Mesothelial cell of epicardium (in vitro differentiated cells): ENCODE results near the gene TAPBP. TPM values are rescaled to one million over a fixed set of nuclear protein-coding genes. Genes with fewer than 3 reads are reported as not detected.

Experiments
- DNase-seq, 2 experiments: peaks; one replicate each; pipeline ENCODE4 v3.0.0; 2021; ENCODE audit warnings: low spot score in 2 of 2; ENCODE audit not compliant: unreplicated experiment in 2 of 2
- H3K27ac Mint-ChIP-seq: 2 replicates; pipeline ENCODE4 v1.8.0; 2021; ENCODE audit warnings: mixed read lengths
- H3K27me3 Mint-ChIP-seq: 2 replicates; pipeline ENCODE4 v1.8.0; 2021; ENCODE audit warnings: low read depth, mixed read lengths
- H3K36me3 Mint-ChIP-seq: 2 replicates; pipeline ENCODE4 v1.8.0; 2021; ENCODE audit warnings: mixed read lengths
- H3K4me1 Mint-ChIP-seq: 2 replicates; pipeline ENCODE4 v1.8.0; 2021; ENCODE audit warnings: mixed read lengths
- H3K4me3 Mint-ChIP-seq: 2 replicates; pipeline ENCODE4 v1.8.0; 2021; ENCODE audit warnings: mild to moderate bottlenecking, moderate library complexity, mixed read lengths
- H3K9me3 Mint-ChIP-seq: 2 replicates; pipeline ENCODE4 v1.8.0; 2021; ENCODE audit warnings: mixed read lengths
- microRNA-seq: library from miRNA; unstranded; fragments of <30 nt; microRNA quantifications from one replicate; pipeline ENCODE4 v1.2.0, GENCODE V29; 2021; ENCODE audit warnings: inconsistent platforms, mixed read lengths
- total RNA-seq: library from RNA; stranded (reverse); gene quantifications from 3 replicates; pipeline ENCODE4 v1.2.1, GENCODE V29; 2021
- TF ChIP-seq, protein P1 (sequence below): fragments of 200-600 bp; sonication (generic); IDR thresholded peaks from one replicate; pipeline ENCODE4 v1.5.0; 2021; ENCODE audit warnings: antibody characterized with exemption; ENCODE audit not compliant: unreplicated experiment

TAPBP gene
- total RNA-seq, 1 donor from 2014 or later, result 68.3 TPM

DNA sequence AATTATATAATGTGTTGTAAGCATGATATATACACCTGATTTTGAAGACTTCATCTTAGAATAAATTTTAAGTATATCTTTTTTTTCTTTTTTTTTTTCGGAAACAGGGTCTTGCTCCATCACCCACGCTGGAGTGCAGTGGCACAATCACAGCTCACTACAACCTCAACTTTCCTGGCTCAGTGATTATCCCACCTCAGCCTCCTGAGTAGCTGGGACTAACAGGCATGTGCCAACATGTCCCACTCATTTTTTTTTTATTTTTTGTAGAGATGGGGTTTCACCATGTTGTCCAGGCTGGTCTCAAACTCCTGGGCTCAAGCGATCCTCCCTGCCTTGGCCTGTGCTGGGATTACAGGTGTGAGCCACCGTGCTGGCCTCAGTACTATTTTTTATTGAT lies 59.3 kb downstream of the TAPBP start:
- Mint-ChIP-seq H3K4me3 (no peak overlapping the region), H3K9me3 (no peaks in the 10 kb centered on the region), H3K4me1 (peaks cover 7% of the 10 kb centered on the region), H3K27ac (no peak overlapping the region), H3K27me3 (no peaks in the 10 kb centered on the region), H3K36me3 (peaks cover 39% of the 10 kb centered on the region)
- TF ChIP-seq, protein P1, sequence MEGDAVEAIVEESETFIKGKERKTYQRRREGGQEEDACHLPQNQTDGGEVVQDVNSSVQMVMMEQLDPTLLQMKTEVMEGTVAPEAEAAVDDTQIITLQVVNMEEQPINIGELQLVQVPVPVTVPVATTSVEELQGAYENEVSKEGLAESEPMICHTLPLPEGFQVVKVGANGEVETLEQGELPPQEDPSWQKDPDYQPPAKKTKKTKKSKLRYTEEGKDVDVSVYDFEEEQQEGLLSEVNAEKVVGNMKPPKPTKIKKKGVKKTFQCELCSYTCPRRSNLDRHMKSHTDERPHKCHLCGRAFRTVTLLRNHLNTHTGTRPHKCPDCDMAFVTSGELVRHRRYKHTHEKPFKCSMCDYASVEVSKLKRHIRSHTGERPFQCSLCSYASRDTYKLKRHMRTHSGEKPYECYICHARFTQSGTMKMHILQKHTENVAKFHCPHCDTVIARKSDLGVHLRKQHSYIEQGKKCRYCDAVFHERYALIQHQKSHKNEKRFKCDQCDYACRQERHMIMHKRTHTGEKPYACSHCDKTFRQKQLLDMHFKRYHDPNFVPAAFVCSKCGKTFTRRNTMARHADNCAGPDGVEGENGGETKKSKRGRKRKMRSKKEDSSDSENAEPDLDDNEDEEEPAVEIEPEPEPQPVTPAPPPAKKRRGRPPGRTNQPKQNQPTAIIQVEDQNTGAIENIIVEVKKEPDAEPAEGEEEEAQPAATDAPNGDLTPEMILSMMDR, result no peak
- no peak for DNase-seq

DNA sequence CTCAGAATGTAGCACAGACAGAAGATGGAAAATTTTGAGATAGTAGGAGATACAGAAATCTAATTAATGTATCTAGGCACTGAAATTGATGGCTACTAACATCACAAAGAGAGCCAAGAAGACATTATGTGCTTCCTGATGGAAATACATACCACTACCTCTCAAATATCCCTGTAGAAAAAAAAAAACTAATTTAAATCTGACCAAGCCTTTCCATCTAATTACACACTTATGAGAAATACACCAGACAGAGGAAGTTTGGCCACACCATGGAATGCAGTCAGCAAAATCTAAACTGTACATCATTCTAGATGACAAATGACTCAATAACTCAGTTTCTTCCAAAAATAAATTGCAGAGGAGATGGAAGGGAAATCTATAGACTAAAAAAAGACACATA lies 61.1 kb downstream of the TAPBP start:
- TF ChIP-seq, protein P1, result no peak
- no peak for DNase-seq
- Mint-ChIP-seq H3K9me3 (no peaks in the 10 kb centered on the region), H3K36me3 (peaks cover 28% of the 10 kb centered on the region), H3K4me1 (peaks cover 18% of the 10 kb centered on the region), H3K27ac (no peak overlapping the region), H3K27me3 (no peaks in the 10 kb centered on the region), H3K4me3 (no peak overlapping the region)

DNA sequence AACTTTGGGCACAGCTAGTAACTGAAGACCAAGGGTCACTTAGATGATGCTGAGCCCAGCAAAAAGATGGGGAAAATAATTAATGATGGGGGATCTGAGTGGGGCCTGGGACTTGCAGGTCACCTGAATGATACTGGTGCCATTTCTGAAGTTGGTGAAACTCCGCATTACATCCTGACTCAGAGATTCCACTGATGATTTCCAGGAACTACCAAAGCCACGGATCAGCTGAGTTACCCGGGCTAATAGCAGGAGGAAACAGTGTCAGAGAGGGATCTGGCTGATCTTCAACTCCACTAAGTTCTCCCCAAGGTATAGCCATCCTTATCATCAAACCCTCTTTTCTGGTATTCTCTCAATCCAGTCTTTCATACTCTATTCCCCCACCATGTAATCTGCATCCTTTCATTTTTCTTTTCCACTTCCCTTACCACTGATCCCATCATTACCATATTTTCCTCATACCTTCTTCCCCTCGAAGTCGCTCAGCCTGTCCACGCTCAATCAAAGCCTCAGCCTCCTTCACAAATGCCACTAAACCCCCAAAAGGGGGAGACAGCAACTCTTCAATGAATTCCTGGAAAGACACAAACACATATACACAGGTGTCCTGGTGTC lies 62.4 kb downstream of the TAPBP start:
- Mint-ChIP-seq H3K4me1 (peaks cover 18% of the 10 kb centered on the region), H3K36me3 (peaks cover 25% of the 10 kb centered on the region), H3K27me3 (peaks cover 5% of the 10 kb centered on the region), H3K9me3 (no peaks in the 10 kb centered on the region), H3K27ac (no peak overlapping the region), H3K4me3 (no peak overlapping the region)
- TF ChIP-seq, protein P1, result no peak
- no peak for DNase-seq

DNA sequence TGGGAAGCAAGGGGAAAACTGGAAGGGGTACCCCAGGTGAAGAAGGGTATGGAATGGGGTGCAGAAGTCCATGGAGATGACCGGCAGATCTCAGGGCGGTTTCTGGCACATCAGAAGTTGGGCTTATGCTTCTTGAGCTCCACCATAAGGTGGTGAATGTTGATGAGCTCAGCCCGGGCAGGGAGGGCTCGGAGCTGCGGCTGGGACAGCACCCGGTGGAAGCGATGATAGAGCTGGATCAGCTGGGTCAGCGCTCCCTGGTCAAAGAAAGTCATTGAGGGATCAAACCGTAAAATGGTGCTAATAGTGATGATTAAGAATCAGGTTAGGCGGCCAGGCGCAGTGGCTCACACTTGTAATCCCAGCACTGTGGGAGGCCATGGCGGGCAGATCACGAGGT lies 63.1 kb downstream of the TAPBP start:
- no peaks in the 10 kb centered on the region for H3K9me3 Mint-ChIP-seq
- peaks cover 9% of the 10 kb centered on the region for H3K27me3 Mint-ChIP-seq
- no peak overlapping the region for H3K4me3 Mint-ChIP-seq
- H3K27ac Mint-ChIP-seq, result no peak overlapping the region
- TF ChIP-seq, protein P1, result no peak
- no peak for DNase-seq
- peaks cover 18% of the 10 kb centered on the region for H3K4me1 Mint-ChIP-seq
- peaks cover 22% of the 10 kb centered on the region for H3K36me3 Mint-ChIP-seq

DNA sequence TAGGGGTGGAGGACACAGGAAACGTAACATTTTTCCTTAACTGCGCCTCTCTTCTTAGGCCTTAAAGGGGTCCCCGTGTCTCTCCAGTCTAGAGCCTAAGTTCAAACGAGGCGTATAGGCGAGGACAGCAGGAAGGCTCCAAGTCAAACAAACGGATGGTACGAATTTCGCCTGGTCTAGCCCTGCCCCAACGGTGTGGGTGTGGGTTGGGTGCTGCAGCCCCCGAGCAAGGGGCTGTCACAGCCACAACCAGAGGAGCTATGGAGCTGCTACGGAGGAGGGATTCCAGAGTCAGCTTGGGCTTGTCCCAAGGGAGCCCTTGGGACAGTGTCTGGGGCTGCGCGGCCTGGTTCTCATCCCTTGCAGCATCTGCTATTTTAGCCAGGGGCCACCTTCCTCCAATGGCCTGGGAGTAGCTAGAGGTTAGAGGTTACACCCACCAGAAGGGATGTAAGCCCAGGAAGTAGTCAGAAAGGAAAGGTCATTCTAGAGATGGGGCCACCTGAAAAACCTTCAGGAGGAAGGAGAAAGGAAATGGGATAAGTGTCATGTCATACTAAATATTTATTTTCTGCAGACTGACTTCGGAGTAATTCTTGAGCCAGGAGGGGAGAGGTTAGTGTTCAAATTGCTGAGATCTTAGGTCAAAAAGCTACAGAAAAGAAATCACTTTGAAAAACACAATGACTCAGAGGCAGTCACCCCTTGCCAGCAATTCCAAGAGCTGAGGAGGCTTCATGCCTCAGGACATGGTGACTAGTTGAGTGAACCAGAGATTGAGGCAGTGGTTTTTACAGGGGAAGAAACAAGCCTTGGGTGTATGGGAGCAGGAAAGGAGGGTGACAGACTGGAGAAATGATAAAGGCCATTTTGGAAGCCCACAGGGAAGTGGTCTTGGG lies 63.9 kb downstream of the TAPBP start:
- Mint-ChIP-seq H3K9me3 (no peaks in the 10 kb centered on the region), H3K27ac (peak overlapping the region; percentile 85), H3K36me3 (peaks cover 21% of the 10 kb centered on the region), H3K27me3 (peaks cover 9% of the 10 kb centered on the region), H3K4me3 (peak overlapping the region; percentile 81), H3K4me1 (peaks cover 18% of the 10 kb centered on the region)
- TF ChIP-seq, protein P1, result no peak
- DNase-seq, result no peak

Small RNA genes within 50 kb of the gene (microRNA-seq; reads per million reads assigned to microRNA genes)
- not detected for gene MIR6834
- not detected for gene MIR6873

Other genes with a start within 250 kb of the TAPBP start
- 2.0 to 2.2 TPM (median 2.0 TPM) in 3 replicates for gene HLA-DPA1, start 240.4 kb downstream of the TAPBP start, total RNA-seq
- gene HLA-DPB1, start 238.1 kb downstream of the TAPBP start, total RNA-seq, result 12.0 to 12.7 TPM (median 12.0 TPM) in 3 replicates
- 12.6 to 14.4 TPM (median 14.2 TPM) in 3 replicates for gene COL11A2, start 121.6 kb downstream of the TAPBP start, total RNA-seq
- 67.6 to 70.4 TPM (median 70.3 TPM) in 3 replicates for gene RXRB, start 113.4 kb downstream of the TAPBP start, total RNA-seq
- gene SLC39A7, start 113.2 kb downstream of the TAPBP start, total RNA-seq, result 138 to 140 TPM (median 140 TPM) in 3 replicates
- gene HSD17B8, start 109.4 kb downstream of the TAPBP start, total RNA-seq, result 15.0 to 15.3 TPM (median 15.1 TPM) in 3 replicates
- gene RING1, start 105.6 kb downstream of the TAPBP start, total RNA-seq, result 55.8 to 59.0 TPM (median 56.0 TPM) in 3 replicates
- gene VPS52, start 42.2 kb downstream of the TAPBP start, total RNA-seq, result 67.2 to 69.8 TPM (median 69.6 TPM) in 3 replicates
- gene RPS18, start 42.0 kb downstream of the TAPBP start, total RNA-seq, result 2,626 to 2,771 TPM (median 2,750 TPM) in 3 replicates
- gene B3GALT4, start 37.0 kb downstream of the TAPBP start, total RNA-seq, result 3.9 to 4.6 TPM (median 4.3 TPM) in 3 replicates
- 46.2 to 53.6 TPM (median 52.0 TPM) in 3 replicates for gene WDR46, start 24.8 kb downstream of the TAPBP start, total RNA-seq
- 38.7 to 43.0 TPM (median 39.9 TPM) in 3 replicates for gene PFDN6, start 24.5 kb downstream of the TAPBP start, total RNA-seq
- gene RGL2, start 15.1 kb downstream of the TAPBP start, total RNA-seq, result 108 to 113 TPM (median 112 TPM) in 3 replicates
- gene ZBTB22, start 3.7 kb upstream of the TAPBP start, total RNA-seq, result 33.2 to 36.0 TPM (median 35.8 TPM) in 3 replicates
- gene DAXX, start 8.9 kb upstream of the TAPBP start, total RNA-seq, result 31.9 to 33.2 TPM (median 33.1 TPM) in 3 replicates
- 30.1 to 31.3 TPM (median 30.3 TPM) in 3 replicates for gene KIFC1, start 77.7 kb upstream of the TAPBP start, total RNA-seq
- 61.0 to 63.6 TPM (median 63.0 TPM) in 3 replicates for gene PHF1, start 96.9 kb upstream of the TAPBP start, total RNA-seq
- 238 to 239 TPM (median 239 TPM) in 3 replicates for gene CUTA, start 104.0 kb upstream of the TAPBP start, total RNA-seq
- 57.7 to 66.1 TPM (median 65.1 TPM) in 3 replicates for gene SYNGAP1, start 106.0 kb upstream of the TAPBP start, total RNA-seq
- 9.6 to 10.2 TPM (median 10.0 TPM) in 3 replicates for gene ZBTB9, start 140.5 kb upstream of the TAPBP start, total RNA-seq